ENCODE results near the gene KRTAP4-11.

- TF ChIP-seq CEBPB (IDR thresholded peaks at IDR 0.05), result no peak
- no peak for TF ChIP-seq FOXM1 (IDR thresholded peaks at IDR 0.05; ENCODE audit: borderline replicate concordance, low read depth)
- no peak for TF ChIP-seq CREB1 (IDR thresholded peaks at IDR 0.05; ENCODE audit: low read depth)
- TF ChIP-seq MAX (IDR thresholded peaks at IDR 0.05), result no peak
- TF ChIP-seq EGR1 (IDR thresholded peaks at IDR 0.05), result no peak
- no peak for TF ChIP-seq EP300 (IDR thresholded peaks at IDR 0.05; ENCODE audit: borderline replicate concordance)
- TF ChIP-seq TAF1 (IDR thresholded peaks at IDR 0.05; ENCODE audit: low read depth), result no peak
- no peak for TF ChIP-seq YY1 (IDR thresholded peaks at IDR 0.05; ENCODE audit: low read depth)
- TF ChIP-seq REST (IDR thresholded peaks at IDR 0.05; ENCODE audit: low read depth), result no peak
- no peak for TF ChIP-seq TCF12 (IDR thresholded peaks at IDR 0.05; ENCODE audit: low read depth)
- TF ChIP-seq RAD21 (IDR thresholded peaks at IDR 0.05; ENCODE audit: low read depth), result no peak
- no peak for TF ChIP-seq USF1 (IDR thresholded peaks at IDR 0.05)
Observed at GRCh38 chr17:41121742-41122141, 3.6 kb upstream of the KRTAP4-11 start.

Data from Ishikawa (cell line).